ENCODE measurements around the gene SERP1. TPM values are rescaled to one million over a fixed set of nuclear protein-coding genes. Genes with fewer than 3 reads are reported as not detected.

SERP1 gene
- 474 and 568 TPM in 2 replicates for total RNA-seq (2014; rRNA removed; shearing (Covaris generic))
- 332 and 338 TPM in 2 replicates for polyA plus RNA-seq (2015; cell fraction: cytosol; rRNA removed)
- polyA plus RNA-seq (2015; cell fraction: nucleus; rRNA removed) = 124 and 175 TPM in 2 replicates

- DNase-seq (ENCODE audit: low read depth) = peak; percentile 100
These were observed at the start of gene SERP1, which contains the start of gene EIF2A for GRCh38 chr3:150546226-150547044. TSS of gene SERP1 (minus strand) at chr3:150546496. CDS start at chr3:150546135, 361 bp downstream. TSS of gene EIF2A (plus strand) at chr3:150546787. CDS start at chr3:150546803, 16 bp downstream.

GRCh38 chr3:150594150-150594549 lies 47.9 kb upstream of the SERP1 start:
- no peak for DNase-seq (ENCODE audit: low read depth)

GRCh38 chr3:150589759-150590158 lies 43.5 kb upstream of the SERP1 start:
- DNase-seq (ENCODE audit: low read depth) = no peak

GRCh38 chr3:150588027-150588830 lies 41.9 kb upstream of the SERP1 start:
- DNase-seq (ENCODE audit: low read depth) = no peak

GRCh38 chr3:150583028-150583427 lies 36.7 kb upstream of the SERP1 start:
- no peak for DNase-seq (ENCODE audit: low read depth)

- DNase-seq (ENCODE audit: low read depth) = no peak
These were observed 36.3 kb upstream of the SERP1 start for GRCh38 chr3:150582620-150583019.

- no peak for DNase-seq (ENCODE audit: low read depth)
These were observed 34.9 kb upstream of the SERP1 start for GRCh38 chr3:150581174-150581573.

- DNase-seq (ENCODE audit: low read depth) = no peak
These were observed 31.6 kb upstream of the SERP1 start for GRCh38 chr3:150577855-150578254.

- no peak for DNase-seq (ENCODE audit: low read depth)
These were observed 21.0 kb upstream of the SERP1 start for GRCh38 chr3:150567328-150567727.

GRCh38 chr3:150564243-150564642 lies 17.9 kb upstream of the SERP1 start:
- DNase-seq (ENCODE audit: low read depth) = no peak

GRCh38 chr3:150557725-150558124 lies 11.4 kb upstream of the SERP1 start:
- DNase-seq (ENCODE audit: low read depth) = no peak

GRCh38 chr3:150556792-150557191 lies 10.5 kb upstream of the SERP1 start:
- no peak for DNase-seq (ENCODE audit: low read depth)

GRCh38 chr3:150555859-150556436 lies 9.7 kb upstream of the SERP1 start:
- no peak for DNase-seq (ENCODE audit: low read depth)

- peak; percentile 36 for DNase-seq (ENCODE audit: low read depth)
These were observed 897 bp upstream of the SERP1 start for GRCh38 chr3:150547045-150547741.

GRCh38 chr3:150545419-150546225 lies 674 bp downstream of the SERP1 start:
- peak; percentile 21 for DNase-seq (ENCODE audit: low read depth)

- no peak for DNase-seq (ENCODE audit: low read depth)
These were observed 1.6 kb downstream of the SERP1 start for GRCh38 chr3:150544726-150545125.

- DNase-seq (ENCODE audit: low read depth) = peak; percentile 83
These were observed 2.3 kb downstream of the SERP1 start for GRCh38 chr3:150544041-150544440.

- DNase-seq (ENCODE audit: low read depth) = no peak
These were observed 2.8 kb downstream of the SERP1 start for GRCh38 chr3:150543531-150543930.

GRCh38 chr3:150543128-150543527 lies 3.2 kb downstream of the SERP1 start:
- no peak for DNase-seq (ENCODE audit: low read depth)

GRCh38 chr3:150540991-150541390 lies 5.3 kb downstream of the SERP1 start:
- no peak for DNase-seq (ENCODE audit: low read depth)
